Measurements from ENCODE around the gene KIF22.

GRCh38 chr16:29804455-29805231, 14.1 kb downstream of the KIF22 start:
- TF ChIP-seq CTCF (IDR thresholded peaks at IDR 0.05): no peak
- no peak for TF ChIP-seq POLR2A (IDR thresholded peaks at IDR 0.05)

Measured in Peyer's patch (tissue), 4 donors.